HEK293 (cell line): ENCODE measurements around the gene MORN3.
A peak's percentile ranks its signal among the peaks of the same experiment; 100 is the strongest.

Experiments
- CTCF ChIA-PET: fragments of 350-600 bp; formaldehyde crosslinking; extraction: SDS; loops from one replicate; lab custom pipeline; 2021; ENCODE audit warnings: antibody characterized with exemption; lab: Yijun Ruan, JAX
- POLR2A ChIA-PET: fragments of 300-600 bp; formaldehyde crosslinking; extraction: SDS; loops from one replicate; lab custom pipeline; 2020; ENCODE audit warnings: antibody characterized with exemption, inconsistent platforms; lab: Yijun Ruan, JAX
- H3K27ac ChIP-seq: fragments of 200-500 bp; sonication (Bioruptor generic); 2 replicates; pipeline ENCODE4 v1.5.1; 2014; ENCODE audit warnings: low read depth, low read length, control low read depth, inconsistent platforms; ENCODE audit errors: extremely low read depth
- H3K36me3 ChIP-seq, 2 experiments: fragments of 200-500 bp in 1 of 2; sonication (Bioruptor generic) in 1 of 2; 1 replicate in 1 of 2; 2 replicates in 1 of 2; pipeline ENCODE4 v1.5.1; 2014 to 2017; ENCODE audit warnings: inconsistent platforms in 2 of 2, low read length in 2 of 2; ENCODE audit not compliant: control insufficient read depth in 2 of 2, insufficient read depth in 1 of 2
- H3K4me1 ChIP-seq: fragments of 200-500 bp; sonication (Bioruptor generic); 2 replicates; pipeline ENCODE4 v1.5.1; 2014; ENCODE audit warnings: mild to moderate bottlenecking, low read length, inconsistent platforms; ENCODE audit not compliant: control insufficient read depth, insufficient read depth
- H3K4me3 ChIP-seq: 2 replicates; pipeline ENCODE4 v1.5.1; 2011; ENCODE audit warnings: low read depth, mild to moderate bottlenecking, control low read depth, low read length, moderate library complexity
- H3K9me3 ChIP-seq: fragments of 200-500 bp; sonication (Bioruptor generic); 2 replicates; pipeline ENCODE4 v1.5.1; 2014; ENCODE audit warnings: low read depth, low read length, inconsistent platforms; ENCODE audit not compliant: control insufficient read depth, insufficient read depth
- EGR2 ChIP-seq: fragments of 450-650 bp; formaldehyde crosslinking; IDR thresholded peaks from 2 replicates; pipeline ENCODE4 v1.5.1; 2016; ENCODE audit warnings: low read depth, missing biosample characterization, missing genetic modification characterization
- GLIS1 ChIP-seq: fragments of 450-650 bp; formaldehyde crosslinking; IDR thresholded peaks from 2 replicates; pipeline ENCODE4 v1.5.1; 2016; ENCODE audit warnings: missing biosample characterization, missing genetic modification characterization
- HOXC10 ChIP-seq: sonication (generic); formaldehyde crosslinking; IDR thresholded peaks from 2 replicates; pipeline ENCODE4 v1.8.1; 2023; ENCODE audit warnings: mild to moderate bottlenecking, missing genetic modification reagents
- HOXD13 ChIP-seq: sonication (generic); formaldehyde crosslinking; IDR thresholded peaks from 2 replicates; pipeline ENCODE4 v1.8.0; 2022; ENCODE audit warnings: missing genetic modification reagents, borderline replicate concordance
- KLF8 ChIP-seq: fragments of 450-650 bp; formaldehyde crosslinking; IDR thresholded peaks from 2 replicates; pipeline ENCODE4 v1.5.1; 2016; ENCODE audit warnings: missing biosample characterization, missing genetic modification characterization
- MYNN ChIP-seq: fragments of 450-650 bp; formaldehyde crosslinking; IDR thresholded peaks from 2 replicates; pipeline ENCODE4 v1.5.1; 2016; ENCODE audit warnings: missing biosample characterization, missing genetic modification characterization, borderline replicate concordance
- PRDM1 ChIP-seq: fragments of 450-650 bp; formaldehyde crosslinking; IDR thresholded peaks from 2 replicates; pipeline ENCODE4; 2016; ENCODE audit warnings: missing biosample characterization, missing genetic modification characterization
- PRDM10 ChIP-seq: fragments of 450-650 bp; formaldehyde crosslinking; IDR thresholded peaks from 2 replicates; pipeline ENCODE4 v1.5.1; 2016; ENCODE audit warnings: missing biosample characterization, missing genetic modification characterization
- SETDB1 ChIP-seq: IDR thresholded peaks from one replicate; pipeline ENCODE4 v1.6.1; 2017; ENCODE audit warnings: mild to moderate bottlenecking, low read length, moderate library complexity, mixed read lengths; ENCODE audit not compliant: insufficient read length
- WT1 ChIP-seq: fragments of 450-650 bp; formaldehyde crosslinking; IDR thresholded peaks from 2 replicates; pipeline ENCODE4 v1.5.1; 2016; ENCODE audit warnings: missing biosample characterization, missing genetic modification characterization
- YY1 ChIP-seq: fragments of 450-650 bp; formaldehyde crosslinking; IDR thresholded peaks from 2 replicates; pipeline ENCODE4 v1.5.1; 2018; ENCODE audit warnings: missing biosample characterization, missing genetic modification characterization
- ZBTB1 ChIP-seq: fragments of 450-650 bp; formaldehyde crosslinking; IDR thresholded peaks from 2 replicates; pipeline ENCODE4 v1.5.1; 2016; ENCODE audit warnings: missing biosample characterization, missing genetic modification characterization
- ZBTB26 ChIP-seq: fragments of 450-650 bp; formaldehyde crosslinking; optimal IDR thresholded peaks from 2 replicates; pipeline ENCODE3; 2016; ENCODE audit warnings: missing biosample characterization, mild to moderate bottlenecking, missing genetic modification characterization
- ZFHX2 ChIP-seq: fragments of 450-650 bp; formaldehyde crosslinking; conservative IDR thresholded peaks from 2 replicates; pipeline ENCODE4 v1.5.1; 2016; ENCODE audit warnings: missing biosample characterization, missing genetic modification characterization
- ZIC2 ChIP-seq: fragments of 450-650 bp; formaldehyde crosslinking; IDR thresholded peaks from 2 replicates; pipeline ENCODE4 v1.5.1; 2016; ENCODE audit warnings: missing biosample characterization, missing genetic modification characterization
- ZNF146 ChIP-seq: fragments of 450-650 bp; formaldehyde crosslinking; IDR thresholded peaks from 2 replicates; pipeline ENCODE4 v1.5.1; 2016; ENCODE audit warnings: missing biosample characterization, missing genetic modification characterization
- ZNF16 ChIP-seq: fragments of 450-650 bp; formaldehyde crosslinking; IDR thresholded peaks from 2 replicates; pipeline ENCODE4 v1.5.1; 2016; ENCODE audit warnings: low read depth, missing biosample characterization, missing genetic modification characterization
- ZNF239 ChIP-seq: fragments of 450-650 bp; formaldehyde crosslinking; IDR thresholded peaks from 2 replicates; pipeline ENCODE4 v1.5.1; 2016; ENCODE audit warnings: missing biosample characterization, missing genetic modification characterization
- ZNF302 ChIP-seq: fragments of 450-650 bp; formaldehyde crosslinking; IDR thresholded peaks from 2 replicates; pipeline ENCODE4 v1.5.1; 2016; ENCODE audit warnings: missing biosample characterization, missing genetic modification characterization, low read depth
- ZNF311 ChIP-seq: fragments of 450-650 bp; formaldehyde crosslinking; IDR thresholded peaks from 2 replicates; pipeline ENCODE4 v1.5.1; 2017; ENCODE audit warnings: missing biosample characterization, missing genetic modification characterization, borderline replicate concordance
- ZNF335 ChIP-seq: fragments of 450-650 bp; formaldehyde crosslinking; conservative IDR thresholded peaks from 2 replicates; pipeline ENCODE4 v1.5.1; 2016; ENCODE audit warnings: missing biosample characterization, missing genetic modification characterization
- ZNF341 ChIP-seq: fragments of 450-650 bp; formaldehyde crosslinking; IDR thresholded peaks from 2 replicates; pipeline ENCODE4; 2016; ENCODE audit warnings: low read depth, missing biosample characterization, missing genetic modification characterization
- ZNF366 ChIP-seq: fragments of 450-650 bp; formaldehyde crosslinking; conservative IDR thresholded peaks from 2 replicates; pipeline ENCODE4 v1.5.1; 2016; ENCODE audit warnings: missing biosample characterization, missing genetic modification characterization
- ZNF433 ChIP-seq: fragments of 450-650 bp; formaldehyde crosslinking; IDR thresholded peaks from 2 replicates; pipeline ENCODE4 v1.5.1; 2016; ENCODE audit warnings: missing biosample characterization, missing genetic modification characterization, low read depth
- ZNF571 ChIP-seq: fragments of 450-650 bp; formaldehyde crosslinking; IDR thresholded peaks from 2 replicates; pipeline ENCODE4 v1.5.0; 2017; ENCODE audit warnings: missing biosample characterization, missing genetic modification characterization
- ZNF692 ChIP-seq: fragments of 450-650 bp; formaldehyde crosslinking; IDR thresholded peaks from 2 replicates; pipeline ENCODE4 v1.5.1; 2016; ENCODE audit warnings: missing biosample characterization, missing genetic modification characterization
- ZNF747 ChIP-seq: fragments of 450-650 bp; formaldehyde crosslinking; IDR thresholded peaks from 2 replicates; pipeline ENCODE4 v1.5.1; 2016; ENCODE audit warnings: missing biosample characterization, missing genetic modification characterization
- ZNF768 ChIP-seq: fragments of 450-650 bp; formaldehyde crosslinking; IDR thresholded peaks from 2 replicates; pipeline ENCODE4 v1.5.1; 2018; ENCODE audit warnings: missing biosample characterization, mild to moderate bottlenecking, missing genetic modification characterization
- ZNF785 ChIP-seq: fragments of 450-650 bp; formaldehyde crosslinking; IDR thresholded peaks from 2 replicates; pipeline ENCODE4 v1.5.1; 2016; ENCODE audit warnings: missing biosample characterization, missing genetic modification characterization
- ZNF830 ChIP-seq: fragments of 450-650 bp; IDR thresholded peaks from 2 replicates; pipeline ENCODE4 v1.5.0; 2018; ENCODE audit warnings: missing biosample characterization, missing genetic modification characterization, low read depth, mild to moderate bottlenecking, moderate library complexity
- TF ChIP-seq, protein P1 (sequence below): fragments of 450-650 bp; formaldehyde crosslinking; IDR thresholded peaks from 2 replicates; pipeline ENCODE4 v1.5.1; 2016; ENCODE audit warnings: missing biosample characterization, missing genetic modification characterization

MORN3 gene

DNA sequence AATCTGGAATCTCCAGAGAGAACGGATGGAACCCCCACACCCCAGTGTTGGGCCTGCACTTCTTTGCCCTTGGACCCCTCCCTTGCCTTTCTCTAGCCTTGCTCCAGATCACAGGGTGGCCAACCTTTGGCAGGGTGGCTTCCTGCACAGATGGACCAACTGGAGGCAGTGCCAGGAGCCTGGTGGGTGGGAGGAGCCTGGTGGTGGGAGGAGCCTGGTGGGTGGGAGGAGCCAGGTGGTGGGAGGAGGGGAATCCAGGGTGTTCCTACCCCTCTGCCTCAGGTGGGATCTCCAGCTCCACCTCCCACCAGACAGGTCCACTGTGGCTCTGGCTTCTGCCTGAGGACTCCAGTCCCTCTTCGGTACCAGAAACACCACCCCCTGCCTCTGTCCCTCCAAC lies 58.1 kb downstream of the MORN3 start (continued):
- TF ChIP-seq ZNF747: no peak
- TF ChIP-seq SETDB1: no peak
- no peak for TF ChIP-seq HOXD13
- TF ChIP-seq, protein P1, sequence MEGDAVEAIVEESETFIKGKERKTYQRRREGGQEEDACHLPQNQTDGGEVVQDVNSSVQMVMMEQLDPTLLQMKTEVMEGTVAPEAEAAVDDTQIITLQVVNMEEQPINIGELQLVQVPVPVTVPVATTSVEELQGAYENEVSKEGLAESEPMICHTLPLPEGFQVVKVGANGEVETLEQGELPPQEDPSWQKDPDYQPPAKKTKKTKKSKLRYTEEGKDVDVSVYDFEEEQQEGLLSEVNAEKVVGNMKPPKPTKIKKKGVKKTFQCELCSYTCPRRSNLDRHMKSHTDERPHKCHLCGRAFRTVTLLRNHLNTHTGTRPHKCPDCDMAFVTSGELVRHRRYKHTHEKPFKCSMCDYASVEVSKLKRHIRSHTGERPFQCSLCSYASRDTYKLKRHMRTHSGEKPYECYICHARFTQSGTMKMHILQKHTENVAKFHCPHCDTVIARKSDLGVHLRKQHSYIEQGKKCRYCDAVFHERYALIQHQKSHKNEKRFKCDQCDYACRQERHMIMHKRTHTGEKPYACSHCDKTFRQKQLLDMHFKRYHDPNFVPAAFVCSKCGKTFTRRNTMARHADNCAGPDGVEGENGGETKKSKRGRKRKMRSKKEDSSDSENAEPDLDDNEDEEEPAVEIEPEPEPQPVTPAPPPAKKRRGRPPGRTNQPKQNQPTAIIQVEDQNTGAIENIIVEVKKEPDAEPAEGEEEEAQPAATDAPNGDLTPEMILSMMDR: no peak
- no peak for TF ChIP-seq ZNF692 (tag by site-specific recombination)
- no peak for TF ChIP-seq ZBTB26
- TF ChIP-seq ZNF302 (tag by site-specific recombination): no peak
- TF ChIP-seq ZFHX2 (tag by site-specific recombination): peak; percentile 38; the same call in 1 of the 2 replicates
- TF ChIP-seq HOXC10: no peak
- TF ChIP-seq KLF8 (tag by site-specific recombination): no peak
- no peak for TF ChIP-seq ZNF239 (tag by site-specific recombination)
- TF ChIP-seq ZNF433 (tag by site-specific recombination): no peak
- no peak for TF ChIP-seq ZNF768
- peak; percentile 47; the same call in 1 of the 2 replicates for TF ChIP-seq EGR2 (tag by site-specific recombination)
- no peak for TF ChIP-seq ZNF830 (tag by site-specific recombination)
- peak; percentile 36; the same call in 1 of the 2 replicates for TF ChIP-seq ZIC2 (tag by site-specific recombination)
- TF ChIP-seq ZBTB1 (tag by site-specific recombination): no peak
- no peak for TF ChIP-seq MYNN (tag by site-specific recombination)
- no peak for TF ChIP-seq ZNF146
- TF ChIP-seq YY1 (tag by site-specific recombination): no peak
- TF ChIP-seq ZNF16 (tag by site-specific recombination): no peak
- no peak for TF ChIP-seq ZNF335 (tag by site-specific recombination)
- peak; percentile 23; the same call in 1 of the 2 replicates for TF ChIP-seq GLIS1 (tag by site-specific recombination)
- TF ChIP-seq ZNF311 (tag by site-specific recombination): no peak

- Histone ChIP-seq H3K4me1 (peaks cover 6% of the 10 kb centered on the region; the same call in 1 of the 2 replicates), H3K9me3 (no peaks in the 10 kb centered on the region), H3K27ac (no peak overlapping the region), H3K4me3 (no peak overlapping the region), H3K36me3 (no peaks in the 10 kb centered on the region)
- ChIA-PET CTCF (interaction anchor here (0.5 to 2.1 kb wide), 2 partner anchors 9 to 14 kb away, joined by 3 to 8 read pairs; no protein-coding TSS in a partner anchor), POLR2A (interaction anchor here (0.5 to 0.7 kb wide), 2 partner anchors 30 to 605 kb away, joined by 3 to 7 read pairs; no protein-coding TSS in a partner anchor)
- TF ChIP-seq ZNF571 (tag by site-specific recombination): no peak
- TF ChIP-seq WT1: no peak
- no peak for TF ChIP-seq GLIS1 (tag by site-specific recombination)
- TF ChIP-seq ZNF366 (tag by site-specific recombination): peak; percentile 75
- peak; percentile 65 for TF ChIP-seq ZNF341 (tag by site-specific recombination)
- peak; percentile 29; the same call in 1 of the 2 replicates for TF ChIP-seq PRDM10 (tag by site-specific recombination)
- TF ChIP-seq ZNF785 (tag by site-specific recombination): no peak
- TF ChIP-seq PRDM1 (tag by site-specific recombination): peak; percentile 96
These were observed 59.0 kb downstream of the MORN3 start for GRCh38 chr12:121610239-121611149.
